Cerebellar cortex (tissue), 1 donor: ENCODE results near the gene CAB39.

Experiments used
- DNase-seq: peaks from one replicate; pipeline ENCODE4 v3.0.0-alpha.2; 2015; ENCODE audit warnings: low spot score

Gene CAB39

GRCh38 chr2:230863442-230864121 lies 150.9 kb downstream of the CAB39 start:
- DNase-seq: no peak

DNA sequence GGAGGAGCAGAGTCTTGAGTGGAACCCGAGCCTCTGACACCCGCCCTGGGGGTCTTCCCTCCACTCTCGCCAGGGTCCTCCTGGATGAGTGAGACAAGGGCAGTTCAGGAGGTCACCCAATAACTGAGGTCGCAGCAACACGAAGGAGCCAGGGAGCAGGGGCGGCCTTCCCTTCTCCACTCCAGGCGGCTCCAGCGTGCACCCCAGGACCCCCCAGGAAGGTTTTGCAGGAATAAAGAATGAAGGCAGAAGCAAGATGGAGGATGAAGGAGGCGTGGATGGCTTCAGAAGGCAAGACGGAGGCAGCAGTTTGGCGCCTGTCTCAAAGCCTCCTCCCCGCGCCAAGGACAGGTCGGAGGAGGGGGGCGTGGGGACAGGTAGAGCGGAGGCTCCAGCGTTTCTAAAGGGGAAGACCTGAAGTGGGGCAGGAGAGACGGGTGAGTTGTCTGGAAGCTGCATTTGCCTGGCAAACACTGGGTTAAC lies 151.5 kb downstream of the CAB39 start:
- no peak for DNase-seq

- peak; percentile 40 for DNase-seq
Measured at GRCh38 chr2:230864605-230865306, 152.1 kb downstream of the CAB39 start, which contains the start of gene ITM2C. TSS of gene ITM2C (plus strand) at chr2:230864942. CDS start at chr2:230865026, 84 bp downstream.

DNA sequence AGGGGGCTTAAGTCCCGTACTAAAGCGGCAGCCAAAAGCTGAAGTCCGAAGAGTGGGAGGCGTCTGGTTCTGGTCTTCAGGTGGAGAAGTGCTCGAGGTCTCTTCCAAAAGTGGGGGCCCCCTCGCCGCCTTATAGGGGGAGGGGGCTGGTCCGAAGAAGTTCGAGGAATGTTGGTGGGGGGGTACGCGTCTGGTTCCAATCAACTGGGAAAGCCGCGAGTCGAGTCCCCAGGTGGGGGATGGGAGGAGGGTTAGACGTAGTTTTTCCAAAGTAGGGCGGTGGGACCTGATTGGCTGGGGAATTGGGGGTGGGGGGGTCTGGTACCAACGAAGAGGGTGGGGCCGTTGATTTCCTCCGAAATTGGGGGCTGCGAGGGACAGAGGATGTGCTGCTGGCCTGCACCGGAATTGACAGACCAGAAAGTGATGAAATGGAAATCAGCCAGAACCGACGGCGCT lies 152.7 kb downstream of the CAB39 start:
- no peak for DNase-seq

- DNase-seq: peak; percentile 25
Measured at GRCh38 chr2:230865766-230866755, 153.4 kb downstream of the CAB39 start.

DNA sequence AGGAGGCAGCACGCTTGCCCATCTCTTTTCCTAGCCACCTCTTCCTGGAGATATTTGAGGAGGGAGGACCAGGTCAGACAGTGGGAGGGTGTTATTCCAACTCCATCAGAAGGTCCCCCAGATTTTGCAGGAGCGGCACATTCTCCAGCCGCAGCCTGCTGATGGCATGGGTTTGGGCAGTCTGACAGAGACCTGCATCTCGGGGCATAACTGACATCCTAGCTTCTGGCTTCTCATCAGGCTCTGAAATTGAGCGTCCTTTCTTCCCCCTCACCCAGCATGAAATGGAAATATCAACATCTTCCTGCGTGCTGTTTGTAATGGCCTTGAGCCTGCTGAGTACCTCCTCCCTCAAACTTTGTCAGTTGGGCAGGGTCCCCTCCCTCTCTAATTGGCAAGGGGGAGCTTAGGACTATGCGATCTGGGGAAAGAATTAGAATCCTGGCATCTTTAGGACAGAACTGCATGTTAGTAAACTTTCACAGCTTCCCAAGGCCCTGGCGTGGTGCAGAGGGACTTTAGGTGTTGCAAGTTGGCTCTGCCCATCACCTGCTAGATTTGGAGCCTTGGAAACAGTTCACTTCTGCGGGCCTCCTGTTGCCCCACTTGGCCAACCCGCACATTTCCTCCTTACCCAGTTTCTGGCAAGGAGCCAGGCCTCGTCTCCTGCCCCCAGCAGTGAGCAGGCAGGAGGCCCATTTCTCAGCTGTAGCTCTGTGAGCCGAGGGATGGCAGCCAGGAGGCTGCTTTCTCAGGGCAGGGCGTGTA lies 154.3 kb downstream of the CAB39 start:
- DNase-seq: peak; percentile 45

- no peak for DNase-seq
Measured at GRCh38 chr2:230868161-230868946, 155.7 kb downstream of the CAB39 start.

DNA sequence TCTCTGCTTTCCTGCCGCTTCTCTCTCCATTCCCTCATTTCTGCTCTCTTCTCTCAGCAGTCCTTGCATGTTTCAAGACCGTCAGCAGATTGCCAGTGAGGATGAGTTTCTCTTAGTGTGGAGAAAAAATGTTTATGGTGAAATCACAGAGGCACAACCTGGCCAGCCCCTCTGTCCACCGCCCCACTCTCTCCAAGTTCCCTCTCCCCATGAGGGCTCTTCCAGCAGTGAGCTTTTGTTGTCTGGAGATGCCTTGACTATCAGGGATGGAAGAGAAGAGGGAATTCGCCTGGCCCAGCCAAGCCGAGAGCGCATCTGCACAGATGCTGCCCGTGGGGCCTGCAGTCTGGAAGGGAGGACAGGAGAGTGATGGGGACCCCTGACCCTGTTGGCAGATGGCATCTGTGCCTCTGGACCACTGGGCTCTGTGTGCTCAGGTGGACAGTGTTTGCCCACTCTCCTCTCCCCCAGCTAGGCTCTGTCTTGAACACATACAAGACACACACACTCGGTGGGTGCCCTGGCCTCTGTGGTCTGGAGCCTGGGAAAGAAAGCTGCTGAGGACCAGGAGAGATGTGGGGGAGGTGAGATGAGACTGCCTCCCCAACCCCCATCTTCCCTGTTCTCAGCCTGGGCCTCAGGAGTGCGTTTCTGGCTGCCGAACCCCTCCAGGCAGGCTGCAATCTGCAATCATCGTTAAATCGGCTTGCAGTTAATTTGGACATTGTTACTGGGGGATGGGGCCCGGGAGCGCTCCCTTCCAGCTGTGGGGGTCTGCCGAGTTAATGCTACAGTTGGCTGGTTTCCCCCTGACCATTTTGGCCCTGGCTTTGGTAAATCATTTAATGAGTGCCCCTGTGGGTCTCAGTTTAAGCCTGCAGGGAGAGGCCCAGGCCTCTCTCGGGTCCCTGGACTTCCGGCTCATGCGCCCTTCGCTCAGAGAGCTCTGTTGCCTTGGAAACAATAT lies 156.6 kb downstream of the CAB39 start:
- DNase-seq: no peak

DNA sequence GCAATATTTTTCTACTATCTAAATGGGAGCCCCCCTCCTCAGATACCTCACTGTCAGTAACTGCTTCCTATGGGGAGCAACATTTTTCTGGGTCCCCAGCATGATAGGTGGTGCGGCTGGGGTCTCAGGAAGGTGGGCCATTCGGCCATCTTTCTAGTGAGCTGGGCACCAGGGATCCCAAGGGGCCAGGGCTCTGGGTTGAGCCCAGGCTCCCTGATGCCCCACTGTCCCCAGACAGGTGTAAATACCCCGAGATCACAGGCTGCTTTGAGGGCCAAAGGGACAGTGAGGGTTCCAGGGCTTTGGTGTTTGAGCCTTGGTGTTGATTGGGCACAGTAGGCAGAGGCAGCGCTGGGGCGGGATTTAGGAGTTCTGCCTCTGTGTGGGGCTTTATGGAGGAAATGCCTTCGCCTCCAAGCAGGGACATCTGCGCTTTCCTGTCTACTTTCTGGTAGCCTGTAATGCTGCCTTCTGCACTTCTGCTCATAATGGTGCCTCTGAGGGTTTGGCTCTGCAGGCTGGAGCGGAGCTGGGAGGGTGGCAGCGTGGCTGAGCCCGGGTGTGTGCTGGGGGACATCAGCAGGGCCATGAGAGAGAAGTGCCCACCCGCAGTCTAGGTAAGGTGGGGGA lies 157.4 kb downstream of the CAB39 start:
- no peak for DNase-seq
